ENCODE results near the gene TOR2A.

DNA sequence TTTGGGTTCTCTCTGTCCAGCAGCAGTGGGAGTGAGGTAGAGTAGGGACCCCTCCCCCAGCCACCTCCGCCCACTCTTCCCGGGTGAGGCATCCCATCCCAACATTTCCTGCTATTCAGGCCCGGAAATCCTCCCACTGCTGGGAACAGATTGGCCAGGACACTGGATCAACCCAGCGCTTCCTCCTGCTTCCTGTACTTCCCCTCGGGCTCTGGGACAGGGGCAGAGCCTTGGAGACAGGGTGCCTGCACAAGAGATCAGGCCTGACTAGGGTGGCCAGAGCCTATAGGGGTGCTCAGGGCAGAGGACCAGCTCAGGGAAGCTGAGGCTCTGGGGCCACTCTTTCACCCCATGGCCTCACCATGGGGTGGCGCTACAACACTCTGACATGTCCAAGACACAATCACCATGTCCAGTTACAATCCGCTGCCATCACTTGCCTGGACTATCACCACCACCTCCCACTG, 28.9 kb upstream of the TOR2A start:
- no peak for TF ChIP-seq POLR2A (IDR thresholded peaks at IDR 0.05; ENCODE audit: low read length)
- TF ChIP-seq GATA1 (IDR thresholded peaks at IDR 0.05; ENCODE audit: low read depth, low read length): no peak
